HCT116 (cell line): Measurements from ENCODE around the gene CIRBP. TPM values are rescaled to one million over a fixed set of nuclear protein-coding genes. Genes with fewer than 3 reads are reported as not detected.

Source experiments
- ATAC-seq: fragments of 200-7000 bp; cut with Tn5 transposase; 2 replicates; pipeline ENCODE4 v1.9.1; 2020; ENCODE audit warnings: mild to moderate bottlenecking, moderate library complexity
- BruUV-seq: library from RNA; stranded (reverse); fragments of 400-500 nt; replicated peaks from 2 replicates; lab custom pipeline; 2021; lab: Mats Ljungman, UMichigan
- CTCF ChIA-PET: fragments of 300-600 bp; sonication (Branson Sonifier 250); formaldehyde crosslinking; loops from one replicate; lab custom pipeline; 2021; ENCODE audit warnings: antibody characterized with exemption; lab: Charles Lee
- POLR2A ChIA-PET: fragments of 300-600, 350-600 bp; sonication (Branson Sonifier 250); formaldehyde crosslinking; loops from one replicate; lab custom pipeline; 2021; ENCODE audit warnings: antibody characterized with exemption; lab: Charles Lee
- RAD21 ChIA-PET, 2 experiments: fragments of 300-600 bp; sonication (Branson Sonifier 250); formaldehyde crosslinking; loops; one replicate each; lab custom pipeline; 2023; ENCODE audit warnings: low total read pairs in 2 of 2; ENCODE audit not compliant: uncharacterized antibody in 2 of 2, unreplicated experiment in 2 of 2, low non-redundant PET in 1 of 2; lab: Charles Lee
- DNase-seq: peaks from one replicate; pipeline ENCODE4 v3.0.0-alpha.2; 2010; ENCODE audit warnings: low read depth, low spot score
- H2AFZ ChIP-seq: fragments of 200-600 bp; shearing (Covaris generic), sonication (generic); 2 replicates; pipeline ENCODE4 v1.6.1; 2017; ENCODE audit warnings: low read depth, mixed run types, mixed read lengths, antibody characterized with exemption, low read length; ENCODE audit not compliant: poor library complexity, severe bottlenecking
- H3K27ac ChIP-seq: 2 replicates; pipeline ENCODE4 v1.5.1; 2012; ENCODE audit warnings: low read depth, low read length
- H3K27me3 ChIP-seq: fragments of 200-600 bp; sonication (generic); 2 replicates; pipeline ENCODE4 v1.6.1; 2016; ENCODE audit warnings: mixed run types, low read length, mixed read lengths; ENCODE audit not compliant: insufficient read depth
- H3K36me3 ChIP-seq, 2 experiments: fragments of 200-500 bp in 1 of 2; fragments of 200-600 bp in 1 of 2; sonication (Bioruptor generic) in 1 of 2; sonication (generic) in 1 of 2; 2 replicates each; pipeline versions ENCODE4 v1.5.1 to v1.6.1; 2014 to 2016; ENCODE audit warnings: low read length in 2 of 2, inconsistent platforms in 1 of 2, mixed read lengths in 1 of 2, mixed run types in 1 of 2; ENCODE audit not compliant: insufficient read depth in 2 of 2, control insufficient read depth in 1 of 2
- H3K4me1 ChIP-seq, 2 experiments: fragments of 200-600 bp in 1 of 2; sonication (generic) in 1 of 2; 2 replicates each; pipeline versions ENCODE4 v1.5.1 to v1.6.1; 2012 to 2017; ENCODE audit warnings: low read length in 2 of 2, inconsistent platforms in 1 of 2, mild to moderate bottlenecking in 1 of 2, mixed read lengths in 1 of 2, mixed run types in 1 of 2, moderate library complexity in 1 of 2; ENCODE audit not compliant: insufficient read depth in 2 of 2, control insufficient read depth in 1 of 2
- H3K4me2 ChIP-seq: fragments of 200-600 bp; sonication (generic); 2 replicates; pipeline ENCODE4 v1.6.1; 2017; ENCODE audit warnings: mixed run types, low read length, mixed read lengths
- H3K4me3 ChIP-seq, 2 experiments: fragments of 200-600 bp in 1 of 2; sonication (generic) in 1 of 2; replicated peaks in 1 of 2; 2 replicates each; pipeline ENCODE4 v1.5.1; 2011 to 2016; ENCODE audit warnings: low read length in 2 of 2, control low read depth in 1 of 2, low read depth in 1 of 2, mild to moderate bottlenecking in 1 of 2, mixed read lengths in 1 of 2, mixed run types in 1 of 2
- H3K79me2 ChIP-seq: fragments of 200-600 bp; sonication (generic); 2 replicates; pipeline ENCODE4 v1.6.1; 2017; ENCODE audit warnings: mild to moderate bottlenecking, mixed run types, low read length, moderate library complexity, mixed read lengths; ENCODE audit not compliant: insufficient read depth
- H3K9ac ChIP-seq: fragments of 200-600 bp; sonication (generic); 2 replicates; pipeline ENCODE4 v1.6.1; 2016; ENCODE audit warnings: low read length, mixed read lengths
- H3K9me2 ChIP-seq: fragments of 200-600 bp; sonication (generic), shearing (Covaris generic); 2 replicates; pipeline ENCODE4 v1.6.1; 2017; ENCODE audit warnings: mixed run types, mild to moderate bottlenecking, moderate library complexity; ENCODE audit not compliant: insufficient read depth
- H3K9me3 ChIP-seq, 2 experiments: fragments of 200-500 bp in 1 of 2; fragments of 200-600 bp in 1 of 2; sonication (Bioruptor generic) in 1 of 2; sonication (generic) in 1 of 2; 2 replicates each; pipeline ENCODE4 v1.6.1; 2014 to 2017; ENCODE audit warnings: low read length in 2 of 2, mixed read lengths in 2 of 2, inconsistent platforms in 1 of 2, low read depth in 1 of 2, mild to moderate bottlenecking in 1 of 2, mixed run types in 1 of 2, moderate library complexity in 1 of 2; ENCODE audit not compliant: control insufficient read depth in 1 of 2, insufficient read depth in 1 of 2
- H4K20me1 ChIP-seq: fragments of 200-600 bp; sonication (generic), shearing (Covaris generic); 2 replicates; pipeline ENCODE4 v1.6.1; 2017; ENCODE audit warnings: mixed run types, mild to moderate bottlenecking, moderate library complexity; ENCODE audit not compliant: insufficient read depth
- ATF3 ChIP-seq: IDR thresholded peaks from 2 replicates; pipeline ENCODE4 v1.6.1; 2012
- CEBPB ChIP-seq: IDR thresholded peaks from 2 replicates; pipeline ENCODE4 v1.6.1; 2012; ENCODE audit warnings: low read depth
- CTCF ChIP-seq, 3 experiments: fragments of 200-600 bp in 1 of 3; sonication (generic) in 1 of 3; IDR thresholded peaks in 2 of 3; conservative IDR thresholded peaks in 1 of 3; 2 replicates each; pipeline ENCODE4 v1.5.1; 2012 to 2017; ENCODE audit warnings: low read depth in 2 of 3, low read length in 2 of 3, antibody characterized with exemption in 1 of 3, borderline replicate concordance in 1 of 3, control low read depth in 1 of 3, mild to moderate bottlenecking in 1 of 3, mixed read lengths in 1 of 3, mixed run types in 1 of 3, moderate library complexity in 1 of 3; ENCODE audit not compliant: insufficient read depth in 1 of 3
- EZH2 ChIP-seq: fragments of 200-600 bp; sonication (generic); IDR thresholded peaks from 2 replicates; pipeline ENCODE4 v1.6.1; 2017; ENCODE audit warnings: antibody characterized with exemption, mixed run types
- EZH2phosphoT487 ChIP-seq: fragments of 200-600 bp; IDR thresholded peaks from 2 replicates; pipeline ENCODE4 v1.6.1; 2018; ENCODE audit warnings: antibody characterized with exemption, borderline replicate concordance
- FOSL1 ChIP-seq: IDR thresholded peaks from 2 replicates; pipeline ENCODE4 v1.6.1; 2012; ENCODE audit warnings: low read depth
- JUND ChIP-seq: IDR thresholded peaks from 2 replicates; pipeline ENCODE4 v1.6.1; 2012
- MAX ChIP-seq: IDR thresholded peaks from 2 replicates; pipeline ENCODE4 v1.6.1; 2012
- POLR2A ChIP-seq: IDR thresholded peaks from 2 replicates; pipeline ENCODE4 v1.7.0; 2011; ENCODE audit warnings: borderline replicate concordance; ENCODE audit not compliant: insufficient read depth, insufficient read length; ENCODE audit errors: extremely low read depth
- POLR2AphosphoS5 ChIP-seq: IDR thresholded peaks from 2 replicates; pipeline ENCODE4 v1.6.1; 2011; ENCODE audit warnings: mild to moderate bottlenecking, low read depth, low read length, moderate library complexity
- REST ChIP-seq: IDR thresholded peaks from 2 replicates; pipeline ENCODE4 v1.6.1; 2012; ENCODE audit warnings: low read depth
- SIN3A ChIP-seq: IDR thresholded peaks from 2 replicates; pipeline ENCODE4 v1.6.1; 2012; ENCODE audit warnings: low read depth
- SRF ChIP-seq: IDR thresholded peaks from 2 replicates; pipeline ENCODE4 v1.6.1; 2012; ENCODE audit warnings: low read depth
- TCF7L2 ChIP-seq: IDR thresholded peaks from 2 replicates; pipeline ENCODE4 v1.7.0; 2011; ENCODE audit warnings: borderline replicate concordance, inconsistent platforms; ENCODE audit not compliant: insufficient read depth, insufficient read length; ENCODE audit errors: extremely low read depth
- YY1 ChIP-seq: IDR thresholded peaks from 2 replicates; pipeline ENCODE4 v1.6.1; 2011; ENCODE audit warnings: low read length, low read depth, moderate library complexity, mild to moderate bottlenecking; ENCODE audit not compliant: insufficient replicate concordance; ENCODE audit errors: extremely low read depth
- ZNF274 ChIP-seq: fragments of 200-500 bp; sonication (Bioruptor generic); IDR thresholded peaks from 2 replicates; pipeline ENCODE4 v1.6.1; 2014; ENCODE audit warnings: mild to moderate bottlenecking, low read depth, low read length, inconsistent platforms
- intact Hi-C: fragments of 100-400 bp; cut with micrococcal nuclease; formaldehyde crosslinking; loops from 2 replicates; pipeline ENCODE4 v1.10.0; 2022
- total RNA-seq: library from RNA; stranded (reverse); gene quantifications from one replicate; pipeline ENCODE4 v1.2.1, GENCODE V29; 2021; ENCODE audit not compliant: unreplicated experiment

Gene CIRBP
- total RNA-seq, 1 experiment from 2014 or later: 276 TPM

GRCh38 chr19:1267477-1268225 lies 1.5 kb upstream of the CIRBP start:
- DNase-seq (no peak), ATAC-seq (no peak)
- no peaks in the 10 kb centered on the region for H3K27me3 ChIP-seq
- H3K27ac ChIP-seq: peak overlapping the region; percentile 99
- no peaks in the 10 kb centered on the region for H3K9me2 ChIP-seq
- ChIA-PET POLR2A (interaction anchor here (0.8 to 3.0 kb wide), 2 partner anchors 15 to 23 kb away, joined by 3 to 29 read pairs; no protein-coding TSS in a partner anchor), RAD21 (no interaction called here), CTCF (interaction anchor here (6.5 kb wide), 1 partner anchor 23 kb away, joined by 325 read pairs; no protein-coding TSS in a partner anchor)
- TF ChIP-seq EZH2 (no peak), EZH2phosphoT487 (no peak), TCF7L2 (no peak), POLR2AphosphoS5 (no peak), MAX (no peak), REST (no peak), CEBPB (no peak), SRF (no peak), YY1 (no peak), FOSL1 (no peak), ATF3 (no peak), SIN3A (no peak), CTCF (IDR thresholded peaks at IDR 0.05 in 2 of 3, conservative IDR thresholded peaks at IDR 0.05 in 1 of 3; ENCODE audit: borderline replicate concordance in 1 of 3, insufficient read depth in 1 of 3, low read depth in 2 of 3, low read length in 2 of 3) (no peak), POLR2A (no peak), JUND (no peak), ZNF274 (no peak)
- H3K4me1 ChIP-seq: peaks cover 48 to 87% of the 10 kb centered on the region in 2 experiments
- intact Hi-C loops: no loop called here
- peak overlapping the region; percentile 97 for H3K4me2 ChIP-seq
- no peak overlapping the region for H2AFZ ChIP-seq
- H3K9me3 ChIP-seq: no peaks in the 10 kb centered on the region
- H3K79me2 ChIP-seq: peaks cover 31% of the 10 kb centered on the region
- H3K4me3 ChIP-seq: peak overlapping the region; percentile 43 to 59
- H4K20me1 ChIP-seq: no peaks in the 10 kb centered on the region
- H3K36me3 ChIP-seq: peaks cover 15 to 18% of the 10 kb centered on the region in 2 experiments; a peak in 3 of 4 replicates
- BruUV-seq: no TSS peak
- peak overlapping the region; percentile 98 for H3K9ac ChIP-seq
